Stimulated activated CD8-positive, alpha-beta memory T cell treated with anti-CD3 and anti-CD28 coated beads, Interleukin-4, amount 100 ng/mL, for 4 hours (primary cell): ENCODE measurements around the gene FSTL5.
"Not testable (repeated sequence)": the region's sequence is repeated elsewhere in the genome, so short reads cannot be mapped to it uniquely, and the experiment has no call there.

Experiments
- DNase-seq, 2 donors: peaks; one replicate each; pipeline ENCODE4 v3.0.0-alpha.2; 2020; ENCODE audit warnings: low read depth in 2 of 2, low spot score in 1 of 2

Gene FSTL5

GRCh38 chr4:162163892-162164759 is at the start of gene FSTL5:
FSTL5 (minus strand) TSS chr4:162164000; CDS start chr4:162111396, 52,604 bp downstream.
- no peak for DNase-seq

- no peak for DNase-seq
These were observed 45.9 kb upstream of the FSTL5 start for GRCh38 chr4:162209706-162210105.

- DNase-seq: not testable (repeated sequence)
These were observed 39.7 kb upstream of the FSTL5 start for GRCh38 chr4:162203478-162203877.

DNA sequence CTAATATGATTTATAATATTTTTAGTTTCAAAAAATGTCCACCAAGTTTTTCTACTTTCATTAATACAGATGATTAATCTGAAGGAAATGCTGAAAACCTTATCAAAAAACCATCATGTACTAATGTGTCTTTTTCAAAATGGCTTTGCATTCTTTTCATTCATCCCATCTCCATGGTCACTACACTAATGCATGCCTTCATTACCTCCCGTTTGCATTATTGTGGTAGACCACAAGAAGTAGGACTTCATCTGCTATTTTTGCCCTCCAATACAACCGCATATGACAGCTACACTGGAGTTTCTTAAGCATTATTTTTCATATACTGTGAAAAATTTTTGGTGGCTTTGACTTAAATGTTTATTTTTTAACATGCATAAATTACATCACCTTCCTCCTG is 37.9 kb upstream of the FSTL5 start:
- no peak for DNase-seq

- DNase-seq: no peak
These were observed 6.7 kb upstream of the FSTL5 start for GRCh38 chr4:162170509-162170908.

DNA sequence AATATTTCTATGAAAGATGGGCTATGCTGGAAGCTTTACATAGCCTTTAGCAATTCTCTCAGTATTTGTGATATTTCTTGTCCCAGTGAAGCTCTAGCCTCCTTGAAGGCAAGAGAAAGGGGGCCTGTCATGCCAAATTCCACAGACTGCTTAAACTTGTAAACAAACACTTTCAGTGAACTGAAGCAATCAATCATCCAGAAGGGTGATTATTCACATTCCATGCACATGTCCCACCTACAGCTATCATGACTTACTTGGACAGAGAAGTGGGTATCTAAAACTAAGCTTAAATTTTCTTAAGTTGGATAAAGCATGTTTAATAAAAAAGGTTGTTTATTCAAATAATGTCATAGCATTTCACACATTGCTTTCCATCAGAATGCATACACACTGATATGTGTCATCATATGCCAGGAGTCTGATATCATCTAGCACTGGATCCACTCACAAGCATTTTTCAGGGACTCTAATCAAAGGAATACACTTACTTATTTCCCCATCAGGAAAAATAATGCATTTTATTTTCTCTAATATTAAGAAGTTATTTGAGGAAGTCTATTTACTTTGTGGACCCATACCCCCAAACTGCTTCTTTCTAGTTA is 1.2 kb upstream of the FSTL5 start:
- no peak for DNase-seq

DNA sequence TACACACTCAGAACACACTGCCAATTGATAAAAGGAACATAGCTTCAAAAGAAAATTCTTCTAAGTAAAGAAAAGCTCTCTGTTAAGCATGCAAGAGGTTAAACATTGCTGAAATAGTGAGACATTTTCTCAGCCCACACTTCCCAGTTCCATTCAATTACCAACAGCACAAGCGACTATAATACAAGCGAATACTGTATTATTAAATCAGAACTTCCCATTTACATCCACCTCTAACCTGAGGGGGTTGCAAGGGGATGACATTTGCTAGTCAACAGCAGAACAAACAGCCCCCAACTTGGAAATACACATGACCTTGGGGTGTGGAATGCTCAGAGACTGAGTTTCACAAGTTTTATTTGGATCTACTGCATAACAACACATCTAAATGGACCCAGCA is 1.1 kb downstream of the FSTL5 start:
- DNase-seq: no peak

DNA sequence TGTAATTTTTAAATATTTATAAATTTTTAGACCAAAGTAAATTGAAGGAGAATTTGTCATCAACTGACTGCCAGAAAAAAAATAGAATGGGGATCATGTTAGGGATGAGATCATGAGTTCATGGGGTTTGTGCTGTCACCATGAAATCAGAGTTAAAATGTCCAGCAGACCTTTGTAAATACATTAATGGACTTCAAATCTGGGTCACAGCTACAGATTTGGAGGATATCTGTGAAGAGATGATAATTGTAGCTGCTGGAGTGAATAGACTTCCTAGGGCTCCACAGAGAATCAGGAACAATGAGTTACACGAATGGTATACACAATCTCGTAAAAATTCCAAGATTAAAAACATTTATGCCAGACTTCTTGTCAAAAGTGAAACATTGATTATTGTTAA is 6.6 kb downstream of the FSTL5 start:
- no peak for DNase-seq

- no peak for DNase-seq
These were observed 8.8 kb downstream of the FSTL5 start for GRCh38 chr4:162154862-162155540.

DNA sequence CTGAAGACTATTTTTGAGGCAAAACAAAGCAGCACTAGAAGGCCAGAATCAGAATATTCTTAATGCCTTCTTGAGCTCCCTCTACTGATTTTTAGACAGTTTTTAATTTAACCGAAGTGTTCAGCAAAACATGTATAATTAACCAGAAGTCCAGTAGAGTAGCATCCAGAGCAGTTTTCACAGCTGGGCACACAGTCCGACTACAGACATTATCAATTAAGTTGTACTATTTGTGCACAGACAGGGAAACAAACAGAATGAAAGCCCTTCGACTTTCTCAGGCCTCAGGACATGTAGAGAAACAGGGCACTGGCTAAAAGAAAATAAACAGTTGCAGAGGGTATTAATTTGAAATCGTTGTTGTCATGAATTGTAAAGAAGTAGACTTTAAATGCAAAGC is 11.9 kb downstream of the FSTL5 start:
- DNase-seq: no peak

DNA sequence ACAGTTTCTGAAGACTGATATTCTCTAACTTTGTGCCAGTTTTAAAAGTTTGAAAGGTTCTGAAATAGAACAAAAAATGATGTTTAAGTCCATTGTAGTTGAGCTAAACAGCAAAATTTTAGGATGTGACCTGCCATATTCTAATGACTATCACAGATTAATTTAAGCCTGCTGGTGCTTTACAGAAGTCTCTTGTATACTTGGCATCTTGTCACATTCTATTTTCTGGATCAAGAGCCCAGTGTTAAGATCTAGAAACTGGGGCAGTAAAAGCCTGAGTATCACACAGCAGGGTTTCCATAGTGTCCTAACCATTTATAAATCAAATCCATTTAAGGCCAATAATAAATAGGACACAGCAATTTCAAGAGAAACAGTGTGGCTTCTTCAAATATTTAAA is 12.4 kb downstream of the FSTL5 start:
- no peak for DNase-seq

- no peak for DNase-seq
These were observed 14.2 kb downstream of the FSTL5 start for GRCh38 chr4:162149644-162150043.

DNA sequence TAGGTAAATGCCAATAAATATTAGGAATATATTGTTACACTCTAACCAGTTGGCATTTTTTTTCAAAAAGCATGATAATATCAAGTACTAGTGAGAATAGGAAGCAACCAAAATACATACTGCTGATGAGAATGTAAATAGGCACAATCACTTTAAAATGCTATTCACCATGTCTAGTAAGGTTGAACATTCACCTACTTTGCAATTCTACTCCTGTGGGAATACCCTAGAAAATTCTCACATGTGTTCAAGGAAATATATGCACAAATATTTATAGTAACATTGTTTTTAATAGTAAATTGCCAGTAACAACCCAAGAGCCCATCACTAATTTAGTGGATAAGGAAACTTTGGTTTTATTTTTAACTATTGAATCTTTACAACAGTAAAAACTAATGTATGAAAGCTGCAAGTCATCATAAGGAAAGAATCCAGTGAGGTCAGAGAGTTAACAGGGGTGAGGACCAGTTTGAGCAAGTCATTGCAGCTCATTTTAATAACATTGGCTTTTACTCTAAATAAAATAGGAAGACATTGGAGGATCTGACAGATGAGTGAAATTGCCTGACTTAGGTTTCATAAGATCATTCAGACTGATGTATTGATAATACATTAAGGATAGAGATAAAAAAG is 23.6 kb downstream of the FSTL5 start:
- DNase-seq: no peak

DNA sequence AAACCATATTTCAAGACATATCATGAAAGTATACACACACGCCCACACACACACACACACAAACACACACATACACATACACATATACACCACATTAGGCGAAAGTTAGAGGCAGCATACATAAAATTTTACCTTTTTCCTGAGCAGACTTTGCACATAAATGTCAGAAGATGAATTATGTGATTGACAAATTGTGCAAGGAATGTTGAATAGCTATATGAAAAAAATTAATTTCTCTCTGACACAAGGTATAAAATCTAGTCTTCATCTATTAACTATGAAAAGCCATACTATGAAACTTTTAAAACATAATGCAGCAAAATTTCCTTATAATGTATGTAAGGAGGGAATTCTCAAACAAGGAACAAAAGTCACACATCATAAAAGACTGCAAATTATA is 24.4 kb downstream of the FSTL5 start:
- no peak for DNase-seq

- DNase-seq: no peak
These were observed 32.5 kb downstream of the FSTL5 start for GRCh38 chr4:162131256-162131655.

- DNase-seq: no peak
These were observed 37.1 kb downstream of the FSTL5 start for GRCh38 chr4:162126729-162127128.

DNA sequence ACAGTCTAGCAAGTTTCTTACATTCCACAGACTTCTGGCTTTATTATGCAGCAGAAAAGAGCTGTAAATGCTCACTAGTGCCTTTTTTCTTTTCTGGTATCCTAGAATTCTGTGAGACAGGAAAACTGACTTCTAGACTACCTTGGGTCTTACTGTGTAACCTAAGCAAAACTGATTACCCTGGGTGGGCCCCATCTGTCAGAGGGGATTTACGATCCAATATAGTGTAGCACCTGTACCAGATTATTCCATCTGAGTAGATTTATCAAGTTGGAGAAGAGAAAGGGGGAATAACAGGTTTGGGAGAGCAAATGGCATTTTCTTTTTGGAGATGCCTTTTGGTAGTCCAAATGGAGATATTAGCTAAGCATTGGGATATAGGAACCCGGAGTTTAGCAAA is 46.7 kb downstream of the FSTL5 start:
- DNase-seq: no peak

- DNase-seq: no peak
These were observed 47.6 kb downstream of the FSTL5 start for GRCh38 chr4:162116095-162116779.

DNA sequence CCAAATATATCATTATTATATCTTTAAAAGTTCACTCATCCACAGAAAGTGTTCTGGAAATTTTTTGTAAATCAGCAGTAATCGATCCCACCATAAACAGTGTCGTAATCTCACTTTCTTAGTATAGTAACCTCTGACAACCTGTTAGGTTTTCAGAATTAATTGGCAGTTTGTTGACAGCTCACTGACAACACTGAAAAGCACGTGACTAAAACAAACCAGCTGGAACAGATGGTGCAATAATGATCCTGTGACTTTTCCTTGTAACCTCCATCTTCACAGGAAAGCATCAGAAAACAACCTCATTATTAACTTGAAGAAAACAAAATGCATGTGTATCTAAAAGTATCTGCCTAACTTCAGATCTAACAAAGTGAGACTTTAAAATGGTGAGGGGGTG is 48.5 kb downstream of the FSTL5 start:
- no peak for DNase-seq

- no peak for DNase-seq
These were observed 52.7 kb downstream of the FSTL5 start for GRCh38 chr4:162111078-162111477.

- DNase-seq: no peak
These were observed 59.2 kb downstream of the FSTL5 start for GRCh38 chr4:162104459-162105124.
